Activated CD4-positive, alpha-beta T cell treated with anti-CD3 and anti-CD28 coated beads for 48 hours (primary cell): ENCODE results near the gene RAB37.

Experiments used
- DNase-seq: peaks from one replicate; pipeline ENCODE4 v3.0.0-alpha.2; 2020

Gene RAB37, protein sequence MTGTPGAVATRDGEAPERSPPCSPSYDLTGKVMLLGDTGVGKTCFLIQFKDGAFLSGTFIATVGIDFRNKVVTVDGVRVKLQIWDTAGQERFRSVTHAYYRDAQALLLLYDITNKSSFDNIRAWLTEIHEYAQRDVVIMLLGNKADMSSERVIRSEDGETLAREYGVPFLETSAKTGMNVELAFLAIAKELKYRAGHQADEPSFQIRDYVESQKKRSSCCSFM

GRCh38 chr17:74736513-74737298 lies at the start of gene RAB37:
Gene RAB37 (plus strand): TSS chr17:74737256. CDS start chr17:74737273, 17 bp downstream.
- DNase-seq = peak; percentile 42

GRCh38 chr17:74687886-74688285 lies 49.2 kb upstream of the RAB37 start:
- DNase-seq = no peak

DNA sequence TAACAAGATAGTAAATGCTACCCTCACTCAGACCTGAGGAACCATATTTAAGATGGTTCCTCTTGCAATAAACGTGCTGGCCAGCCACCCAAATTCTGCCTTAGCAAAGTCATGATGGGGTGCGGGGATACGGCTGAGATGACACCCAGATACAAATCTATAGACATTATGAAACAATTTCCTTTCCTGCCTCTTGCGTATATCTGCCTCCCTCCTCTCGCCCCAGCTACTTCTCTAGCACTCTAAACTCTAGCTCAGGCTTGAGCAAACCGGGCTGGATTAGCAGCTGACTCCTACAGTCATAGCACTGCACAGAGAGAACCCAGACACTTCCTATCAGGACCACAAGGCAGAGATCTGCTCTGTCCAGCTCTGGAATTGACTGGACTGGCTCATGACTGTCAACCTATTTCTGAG lies 46.6 kb upstream of the RAB37 start:
- DNase-seq = no peak

GRCh38 chr17:74691151-74691550 lies 45.9 kb upstream of the RAB37 start:
- DNase-seq = no peak

- DNase-seq = no peak
Measured at GRCh38 chr17:74694081-74694480, 43.0 kb upstream of the RAB37 start.

GRCh38 chr17:74695629-74696028 lies 41.4 kb upstream of the RAB37 start:
- no peak for DNase-seq

- DNase-seq = no peak
Measured at GRCh38 chr17:74697515-74697914, 39.5 kb upstream of the RAB37 start.

DNA sequence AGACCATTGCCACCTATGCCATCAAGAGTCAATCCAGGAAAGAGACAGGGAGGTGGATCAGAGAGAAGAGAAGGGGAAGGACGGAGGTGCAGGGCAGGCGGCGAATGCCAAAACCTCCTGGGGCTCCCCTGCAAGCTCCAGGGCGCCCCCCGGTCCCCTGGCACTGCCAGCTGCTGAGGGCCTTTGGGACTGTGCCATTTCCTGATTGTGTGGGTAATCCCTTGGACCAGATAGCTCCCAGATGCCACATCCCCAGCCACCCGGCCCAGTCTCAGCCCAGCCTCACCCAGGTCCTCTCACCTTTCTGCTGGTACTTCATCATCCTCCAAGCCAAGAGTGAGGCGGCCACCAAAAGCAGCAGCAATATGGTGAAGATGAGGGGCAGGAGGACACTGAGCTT lies 39.0 kb upstream of the RAB37 start:
- no peak for DNase-seq

DNA sequence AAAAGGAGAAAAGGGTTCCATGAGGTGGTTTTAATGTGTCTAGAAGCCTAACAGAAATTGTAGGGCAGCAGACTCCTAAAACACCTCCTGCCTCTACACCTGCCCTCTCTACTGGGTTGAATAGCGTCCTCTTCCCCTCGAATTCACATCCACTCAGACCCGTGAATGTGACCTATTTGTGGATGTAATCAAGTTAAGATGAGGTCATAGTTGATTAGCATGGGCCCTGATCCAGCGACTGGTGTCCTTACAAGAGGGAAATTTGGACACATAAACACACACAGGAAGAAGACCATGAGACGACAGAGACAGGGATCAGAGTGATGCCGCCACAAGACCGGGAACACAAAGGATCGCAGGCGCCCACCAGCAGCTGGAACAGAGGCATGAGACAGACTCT lies 37.8 kb upstream of the RAB37 start:
- no peak for DNase-seq

DNA sequence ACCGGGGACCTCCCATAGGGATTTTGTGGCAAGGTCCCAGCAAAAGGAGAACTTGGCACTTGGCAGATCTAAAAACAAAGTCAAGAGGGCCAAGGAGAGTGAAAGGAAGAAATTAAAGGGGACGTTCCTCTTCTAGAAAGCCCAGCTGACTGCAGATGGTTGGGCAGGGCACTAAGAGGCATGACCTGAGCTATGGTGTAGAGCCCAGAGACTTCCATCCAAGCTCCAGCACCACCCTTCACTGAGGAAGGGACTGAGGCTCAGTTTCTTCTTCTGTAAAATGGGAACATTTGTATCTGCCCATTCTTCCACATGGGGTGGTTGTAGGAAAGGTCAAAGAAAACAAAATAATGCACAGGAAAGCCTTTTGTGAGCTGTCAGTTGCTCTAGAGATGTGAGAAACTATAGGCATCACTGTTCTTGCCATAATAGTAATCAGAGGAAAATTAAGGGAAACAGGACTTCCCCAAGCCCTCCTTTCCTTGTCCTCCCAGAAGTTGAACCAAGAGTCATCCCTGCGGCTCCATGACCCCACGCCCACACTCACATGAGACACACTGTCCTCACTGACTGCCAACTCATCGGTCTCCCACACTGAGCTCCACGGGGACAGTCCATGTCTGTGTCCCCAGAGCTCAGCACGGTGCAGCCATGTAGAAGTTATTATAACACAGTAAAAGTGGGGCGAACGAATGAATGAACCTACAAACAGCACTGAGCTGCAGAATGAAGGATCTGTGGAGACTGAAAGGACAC lies 34.8 kb upstream of the RAB37 start:
- no peak for DNase-seq

GRCh38 chr17:74703311-74703710 lies 33.7 kb upstream of the RAB37 start:
- DNase-seq = no peak

- DNase-seq = no peak
Measured at GRCh38 chr17:74704544-74704943, 32.5 kb upstream of the RAB37 start.

- DNase-seq = no peak
Measured at GRCh38 chr17:74711058-74711824, 25.8 kb upstream of the RAB37 start.

DNA sequence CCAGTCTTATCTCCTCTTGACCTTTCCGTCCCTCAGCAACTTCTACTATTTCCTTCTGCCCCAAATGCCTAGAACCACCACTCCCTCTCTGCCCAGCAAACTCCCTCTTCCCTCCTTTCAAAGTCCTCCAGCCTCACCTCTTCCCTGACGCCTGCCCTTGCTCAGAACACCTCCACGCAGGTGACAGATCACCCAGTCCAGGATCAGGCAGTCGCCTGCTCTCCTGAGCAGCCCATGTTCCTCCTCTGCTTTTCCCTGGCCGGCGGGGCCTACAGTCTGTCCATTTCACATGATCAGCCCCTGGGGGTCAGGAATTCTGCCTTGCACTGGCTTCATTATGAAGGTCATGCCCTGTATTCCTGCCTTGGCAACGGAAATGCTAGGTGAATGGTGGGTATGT lies 24.8 kb upstream of the RAB37 start:
- no peak for DNase-seq

DNA sequence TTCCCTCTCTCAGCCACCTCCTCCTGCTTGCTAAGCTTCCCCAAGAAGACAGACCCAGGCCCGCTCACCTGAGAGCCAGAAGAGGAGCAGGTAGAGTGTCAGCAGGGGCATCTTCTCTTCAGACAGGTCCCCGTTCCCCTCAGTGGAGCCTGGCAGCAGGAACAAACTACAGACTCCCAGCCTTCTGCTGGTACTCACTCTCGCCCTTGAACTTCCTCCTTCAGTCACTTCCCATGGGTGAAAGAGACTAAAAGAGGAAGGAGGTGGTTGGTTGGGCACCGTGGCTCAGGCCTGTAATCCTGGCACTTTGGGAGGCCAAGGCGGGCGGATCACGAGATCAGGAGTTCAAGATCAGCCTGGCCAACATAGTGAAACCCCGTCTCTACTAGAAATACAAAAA lies 24.3 kb upstream of the RAB37 start, which contains the start of gene CD300LF:
Gene CD300LF, minus strand, starts transcription at position 168 of the 400 bp plus-strand sequence. Its CDS starts 57 bp downstream, at position 111.
- no peak for DNase-seq

GRCh38 chr17:74713171-74713755 lies 23.8 kb upstream of the RAB37 start:
- no peak for DNase-seq

- DNase-seq = no peak
Measured at GRCh38 chr17:74715144-74715543, 21.9 kb upstream of the RAB37 start.

- no peak for DNase-seq
Measured at GRCh38 chr17:74720506-74720905, 16.6 kb upstream of the RAB37 start.

GRCh38 chr17:74722782-74723181 lies 14.3 kb upstream of the RAB37 start:
- DNase-seq = no peak

DNA sequence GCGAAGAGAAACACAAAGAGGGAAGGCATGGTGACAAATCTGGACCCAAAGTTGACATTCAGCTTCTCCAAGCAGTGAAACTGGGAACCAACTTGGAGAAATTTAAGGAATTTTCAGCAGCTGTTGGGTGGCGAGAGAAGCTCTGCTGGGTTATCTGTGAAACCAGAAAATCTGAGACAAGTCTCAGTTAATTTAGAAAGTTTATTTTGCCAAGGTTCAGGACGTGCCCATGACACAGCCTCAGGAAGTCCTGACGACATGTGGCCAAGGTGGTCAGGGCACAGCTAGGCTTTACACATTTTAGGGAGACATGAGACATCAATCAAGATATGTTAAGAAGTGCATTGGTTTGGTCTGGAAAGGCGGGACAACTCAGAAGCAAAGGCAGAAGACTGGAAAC lies 13.2 kb upstream of the RAB37 start:
- no peak for DNase-seq

- no peak for DNase-seq
Measured at GRCh38 chr17:74725111-74725510, 11.9 kb upstream of the RAB37 start.

DNA sequence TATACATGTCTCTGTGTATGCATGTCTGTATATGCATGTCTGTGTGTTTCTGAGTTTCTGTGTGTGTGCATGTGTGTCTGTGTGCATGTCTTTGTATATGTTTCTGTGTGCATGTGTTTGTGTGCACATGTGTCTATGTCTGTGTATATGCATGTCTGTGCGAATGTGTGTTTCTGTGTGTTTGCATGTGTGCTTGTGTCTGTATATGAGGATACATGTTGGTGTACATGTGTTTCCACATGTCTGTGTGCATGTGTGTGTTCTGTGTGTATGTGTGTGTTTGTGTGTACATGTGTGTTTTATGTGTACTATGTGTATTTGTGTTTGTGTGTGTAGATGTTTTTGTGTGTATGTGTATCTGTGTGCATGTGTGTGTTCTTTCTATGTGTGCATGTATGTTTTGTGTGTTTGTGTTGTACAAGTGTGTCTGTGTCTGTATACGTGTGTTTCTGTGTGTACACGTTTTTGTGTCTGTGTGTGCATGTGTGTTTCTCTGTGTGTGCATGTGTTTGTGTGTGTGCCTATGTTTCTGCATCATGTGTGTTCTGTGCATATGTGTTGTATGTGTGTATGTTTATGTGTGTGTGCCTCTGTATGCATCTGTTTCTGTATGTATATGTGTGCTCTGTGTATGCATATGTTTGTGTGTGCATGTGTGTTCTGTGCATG lies 8.9 kb upstream of the RAB37 start:
- DNase-seq = no peak
